Activated CD4-positive, alpha-beta T cell treated with anti-CD3 and anti-CD28 coated beads, Interleukin-2, amount 10 ng/mL, durations not matched to agents 24 days and 14 days (primary cell): ENCODE data around the gene HSP90AB1. TPM values are rescaled to one million over a fixed set of nuclear protein-coding genes. Genes with fewer than 3 reads are reported as not detected.
A peak's percentile ranks its signal among the peaks of the same experiment; 100 is the strongest.

Experiments
- DNase-seq: peaks from one replicate; pipeline ENCODE4 v3.0.0; 2022
- H3K27ac Mint-ChIP-seq: one replicate; pipeline ENCODE4 v1.8.0; 2022; ENCODE audit warnings: mild to moderate bottlenecking, mixed read lengths
- H3K27me3 Mint-ChIP-seq: one replicate; pipeline ENCODE4 v1.8.0; 2022; ENCODE audit warnings: mixed read lengths
- H3K36me3 Mint-ChIP-seq: one replicate; pipeline ENCODE4 v1.8.0; 2022; ENCODE audit warnings: low read depth, mild to moderate bottlenecking, mixed read lengths
- H3K4me1 Mint-ChIP-seq: one replicate; pipeline ENCODE4 v1.8.0; 2021; ENCODE audit warnings: mixed read lengths
- H3K4me3 Mint-ChIP-seq: one replicate; pipeline ENCODE4 v1.8.0; 2022; ENCODE audit warnings: mild to moderate bottlenecking, moderate library complexity, mixed read lengths
- H3K9me3 Mint-ChIP-seq: one replicate; pipeline ENCODE4 v1.8.0; 2021; ENCODE audit warnings: mixed read lengths
- intact Hi-C: fragments of 100-400 bp; cut with micrococcal nuclease; formaldehyde crosslinking; loops from one replicate; pipeline ENCODE4 v1.15.1; 2023
- total RNA-seq: library from RNA; stranded (reverse); gene quantifications from 2 replicates; pipeline ENCODE4 v1.2.3, GENCODE V29; 2022

HSP90AB1 gene
- total RNA-seq, 1 donor from 2014 or later = 2,450 TPM

DNA sequence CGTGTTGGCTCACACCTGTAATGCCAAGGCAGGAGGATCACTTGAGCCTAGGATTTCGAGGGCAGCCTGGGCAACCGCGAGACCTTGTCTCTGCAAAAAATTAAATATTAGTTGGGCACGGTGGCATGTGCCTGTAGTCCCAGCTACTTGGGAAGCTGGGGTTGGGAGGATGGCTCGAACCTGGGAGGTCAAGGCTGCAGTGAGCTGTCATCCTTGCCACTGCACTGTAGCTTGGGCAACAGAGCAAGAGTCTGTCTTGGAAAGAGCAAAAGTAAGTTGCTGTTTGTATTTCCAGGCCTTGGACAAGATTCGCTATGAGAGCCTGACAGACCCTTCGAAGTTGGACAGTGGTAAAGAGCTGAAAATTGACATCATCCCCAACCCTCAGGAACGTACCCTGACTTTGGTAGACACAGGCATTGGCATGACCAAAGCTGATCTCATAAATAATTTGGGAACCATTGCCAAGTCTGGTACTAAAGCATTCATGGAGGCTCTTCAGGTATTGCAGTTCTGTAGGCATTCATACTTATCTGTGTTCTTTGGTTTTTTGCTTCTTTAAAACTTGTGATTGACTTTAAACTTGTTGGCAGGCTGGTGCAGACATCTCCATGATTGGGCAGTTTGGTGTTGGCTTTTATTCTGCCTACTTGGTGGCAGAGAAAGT is 2.3 kb downstream of the HSP90AB1 start:
- no peaks in the 10 kb centered on the region for H3K9me3 Mint-ChIP-seq
- peaks cover 56% of the 10 kb centered on the region for H3K4me1 Mint-ChIP-seq
- DNase-seq = no peak
- peak overlapping the region; percentile 92 for H3K4me3 Mint-ChIP-seq
- peaks cover 2% of the 10 kb centered on the region for H3K27me3 Mint-ChIP-seq
- peaks cover 73% of the 10 kb centered on the region for H3K36me3 Mint-ChIP-seq
- intact Hi-C loops = loop anchor here (10.0 kb wide), 1 partner anchor 674 kb away; the partner anchor contains the start of genes POLH and XPO5
- H3K27ac Mint-ChIP-seq = peak overlapping the region; percentile 98

DNA sequence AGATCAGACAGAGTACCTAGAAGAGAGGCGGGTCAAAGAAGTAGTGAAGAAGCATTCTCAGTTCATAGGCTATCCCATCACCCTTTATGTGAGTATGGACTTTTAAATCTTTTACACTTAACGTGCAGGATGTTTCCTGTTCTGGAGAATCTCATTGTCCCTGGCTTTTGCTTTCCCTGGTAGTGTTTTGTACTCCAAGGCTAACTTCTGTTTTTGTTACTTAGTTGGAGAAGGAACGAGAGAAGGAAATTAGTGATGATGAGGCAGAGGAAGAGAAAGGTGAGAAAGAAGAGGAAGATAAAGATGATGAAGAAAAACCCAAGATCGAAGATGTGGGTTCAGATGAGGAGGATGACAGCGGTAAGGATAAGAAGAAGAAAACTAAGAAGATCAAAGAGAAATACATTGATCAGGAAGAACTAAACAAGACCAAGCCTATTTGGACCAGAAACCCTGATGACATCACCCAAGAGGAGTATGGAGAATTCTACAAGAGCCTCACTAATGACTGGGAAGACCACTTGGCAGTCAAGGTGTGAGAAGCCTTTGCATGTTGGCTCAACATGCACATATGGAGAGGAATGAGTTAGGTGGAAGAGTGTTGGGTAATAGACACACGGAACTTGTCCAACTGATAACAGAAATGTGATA is 3.3 kb downstream of the HSP90AB1 start:
- peaks cover 2% of the 10 kb centered on the region for H3K27me3 Mint-ChIP-seq
- intact Hi-C loops = no loop called here
- no peak for DNase-seq
- H3K9me3 Mint-ChIP-seq = no peaks in the 10 kb centered on the region
- H3K4me3 Mint-ChIP-seq = peak overlapping the region; percentile 92
- peaks cover 82% of the 10 kb centered on the region for H3K36me3 Mint-ChIP-seq
- peaks cover 60% of the 10 kb centered on the region for H3K4me1 Mint-ChIP-seq
- H3K27ac Mint-ChIP-seq = peak overlapping the region; percentile 45

DNA sequence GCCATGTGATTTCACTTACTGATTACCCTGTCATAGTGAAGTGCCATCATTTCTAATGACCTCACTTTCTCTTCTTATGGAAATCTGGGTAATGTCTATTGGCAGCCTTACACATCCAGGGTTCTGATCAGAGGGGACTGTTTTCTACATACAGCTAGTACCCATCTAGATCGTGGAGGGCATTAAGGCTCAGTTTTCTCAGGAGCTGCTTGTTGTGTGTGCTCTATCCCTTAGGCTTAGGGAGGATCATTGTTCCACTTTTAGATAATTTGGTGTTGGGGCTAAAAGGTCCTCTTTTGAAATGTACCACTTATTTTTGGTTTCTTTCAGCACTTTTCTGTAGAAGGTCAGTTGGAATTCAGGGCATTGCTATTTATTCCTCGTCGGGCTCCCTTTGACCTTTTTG is 3.8 kb downstream of the HSP90AB1 start:
- H3K4me3 Mint-ChIP-seq = peak overlapping the region; percentile 92
- peaks cover 87% of the 10 kb centered on the region for H3K36me3 Mint-ChIP-seq
- intact Hi-C loops = no loop called here
- no peak for DNase-seq
- no peaks in the 10 kb centered on the region for H3K9me3 Mint-ChIP-seq
- peaks cover 60% of the 10 kb centered on the region for H3K4me1 Mint-ChIP-seq
- H3K27me3 Mint-ChIP-seq = peaks cover 2% of the 10 kb centered on the region
- H3K27ac Mint-ChIP-seq = peak overlapping the region; percentile 17

- peaks cover 92% of the 10 kb centered on the region for H3K36me3 Mint-ChIP-seq
- peak overlapping the region; percentile 57 for H3K4me3 Mint-ChIP-seq
- peak overlapping the region; percentile 50 for H3K27ac Mint-ChIP-seq
- intact Hi-C loops = no loop called here
- no peaks in the 10 kb centered on the region for H3K9me3 Mint-ChIP-seq
- peaks cover 66% of the 10 kb centered on the region for H3K4me1 Mint-ChIP-seq
- H3K27me3 Mint-ChIP-seq = no peaks in the 10 kb centered on the region
- DNase-seq = no peak
Measured at GRCh38 chr6:44251576-44252524, 4.9 kb downstream of the HSP90AB1 start.

DNA sequence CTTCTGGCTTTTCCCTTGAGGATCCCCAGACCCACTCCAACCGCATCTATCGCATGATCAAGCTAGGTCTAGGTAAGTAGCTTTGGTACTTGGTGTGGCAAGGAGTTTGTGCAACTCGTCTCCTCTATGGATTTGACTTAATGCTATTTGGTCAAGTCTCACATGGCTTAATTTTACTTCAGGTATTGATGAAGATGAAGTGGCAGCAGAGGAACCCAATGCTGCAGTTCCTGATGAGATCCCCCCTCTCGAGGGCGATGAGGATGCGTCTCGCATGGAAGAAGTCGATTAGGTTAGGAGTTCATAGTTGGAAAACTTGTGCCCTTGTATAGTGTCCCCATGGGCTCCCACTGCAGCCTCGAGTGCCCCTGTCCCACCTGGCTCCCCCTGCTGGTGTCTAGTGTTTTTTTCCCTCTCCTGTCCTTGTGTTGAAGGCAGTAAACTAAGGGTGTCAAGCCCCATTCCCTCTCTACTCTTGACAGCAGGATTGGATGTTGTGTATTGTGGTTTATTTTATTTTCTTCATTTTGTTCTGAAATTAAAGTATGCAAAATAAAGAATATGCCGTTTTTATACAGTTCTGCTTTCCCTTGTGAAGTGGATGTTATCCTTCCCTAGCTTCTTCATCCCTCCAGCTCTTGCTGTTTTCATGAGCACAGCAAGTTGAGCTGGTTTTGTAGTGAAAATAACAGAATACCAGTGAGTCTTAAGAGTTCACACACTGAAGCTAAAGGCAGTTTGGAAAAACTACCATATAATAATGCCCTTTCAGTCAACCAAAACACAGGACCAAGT is 6.6 kb downstream of the HSP90AB1 start:
- no peaks in the 10 kb centered on the region for H3K9me3 Mint-ChIP-seq
- intact Hi-C loops = no loop called here
- peak; percentile 91 for DNase-seq
- H3K4me1 Mint-ChIP-seq = peaks cover 68% of the 10 kb centered on the region
- H3K27me3 Mint-ChIP-seq = no peaks in the 10 kb centered on the region
- H3K27ac Mint-ChIP-seq = peak overlapping the region; percentile 69
- H3K36me3 Mint-ChIP-seq = peaks cover 87% of the 10 kb centered on the region
- peak overlapping the region; percentile 61 for H3K4me3 Mint-ChIP-seq

DNA sequence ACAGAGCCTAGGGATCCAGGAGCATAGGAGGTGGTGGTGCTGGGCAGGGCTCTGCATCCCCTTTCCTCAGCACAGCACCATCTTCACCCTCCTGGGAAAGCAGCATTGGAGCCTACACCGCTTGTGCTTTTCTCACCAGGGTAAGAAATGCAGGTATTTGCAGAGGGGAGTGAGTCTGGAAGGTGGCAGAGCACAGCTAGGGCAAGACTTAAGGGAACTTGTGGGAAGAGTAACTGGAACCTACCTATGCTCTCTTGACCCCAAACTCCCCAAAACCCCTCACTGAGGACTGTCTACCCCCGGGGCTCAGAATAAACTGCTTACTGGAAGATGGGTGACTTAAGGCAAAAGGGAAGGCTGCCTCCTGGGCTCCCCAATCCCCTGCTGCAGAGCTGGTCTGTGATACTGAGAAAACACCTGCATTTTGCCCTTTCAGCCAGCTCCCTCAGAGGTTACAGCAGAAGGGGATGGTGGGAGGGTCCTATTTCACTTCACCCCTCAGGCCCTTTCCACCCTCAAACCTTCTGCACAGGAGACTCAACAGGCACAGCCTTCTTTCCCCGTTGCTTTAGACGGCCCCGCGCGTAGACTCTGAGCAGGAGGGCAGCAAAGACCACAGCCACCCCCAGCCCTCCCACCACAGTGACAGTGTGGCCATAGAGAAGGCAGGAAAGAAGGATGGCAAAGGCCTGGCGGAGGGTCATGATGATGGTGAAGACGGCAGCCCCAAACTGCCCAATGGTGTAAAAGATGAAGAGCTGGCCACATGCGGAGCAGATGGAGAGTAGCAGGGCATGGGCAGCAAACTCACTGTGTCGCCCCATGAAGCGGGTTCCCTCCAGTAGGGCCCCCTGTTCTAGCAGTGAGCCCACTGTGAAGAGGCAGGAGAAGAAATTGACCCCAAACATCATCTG is 7.5 kb downstream of the HSP90AB1 start:
- intact Hi-C loops = loop anchor here (1.0 kb wide), 1 partner anchor 9 kb away; no protein-coding TSS in a partner anchor
- no peak for DNase-seq
- Mint-ChIP-seq H3K27me3 (no peaks in the 10 kb centered on the region), H3K36me3 (peaks cover 85% of the 10 kb centered on the region), H3K9me3 (no peaks in the 10 kb centered on the region), H3K27ac (peak overlapping the region; percentile 74), H3K4me3 (peak overlapping the region; percentile 94), H3K4me1 (peaks cover 66% of the 10 kb centered on the region)

GRCh38 chr6:44255105-44255808 is 8.4 kb downstream of the HSP90AB1 start:
- DNase-seq = peak; percentile 69
- H3K4me1 Mint-ChIP-seq = peaks cover 60% of the 10 kb centered on the region
- H3K9me3 Mint-ChIP-seq = no peaks in the 10 kb centered on the region
- H3K27ac Mint-ChIP-seq = peak overlapping the region; percentile 83
- peak overlapping the region; percentile 94 for H3K4me3 Mint-ChIP-seq
- H3K27me3 Mint-ChIP-seq = no peaks in the 10 kb centered on the region
- peaks cover 80% of the 10 kb centered on the region for H3K36me3 Mint-ChIP-seq
- intact Hi-C loops = loop anchor here (1.0 kb wide), 1 partner anchor 8 kb away; no protein-coding TSS in a partner anchor

DNA sequence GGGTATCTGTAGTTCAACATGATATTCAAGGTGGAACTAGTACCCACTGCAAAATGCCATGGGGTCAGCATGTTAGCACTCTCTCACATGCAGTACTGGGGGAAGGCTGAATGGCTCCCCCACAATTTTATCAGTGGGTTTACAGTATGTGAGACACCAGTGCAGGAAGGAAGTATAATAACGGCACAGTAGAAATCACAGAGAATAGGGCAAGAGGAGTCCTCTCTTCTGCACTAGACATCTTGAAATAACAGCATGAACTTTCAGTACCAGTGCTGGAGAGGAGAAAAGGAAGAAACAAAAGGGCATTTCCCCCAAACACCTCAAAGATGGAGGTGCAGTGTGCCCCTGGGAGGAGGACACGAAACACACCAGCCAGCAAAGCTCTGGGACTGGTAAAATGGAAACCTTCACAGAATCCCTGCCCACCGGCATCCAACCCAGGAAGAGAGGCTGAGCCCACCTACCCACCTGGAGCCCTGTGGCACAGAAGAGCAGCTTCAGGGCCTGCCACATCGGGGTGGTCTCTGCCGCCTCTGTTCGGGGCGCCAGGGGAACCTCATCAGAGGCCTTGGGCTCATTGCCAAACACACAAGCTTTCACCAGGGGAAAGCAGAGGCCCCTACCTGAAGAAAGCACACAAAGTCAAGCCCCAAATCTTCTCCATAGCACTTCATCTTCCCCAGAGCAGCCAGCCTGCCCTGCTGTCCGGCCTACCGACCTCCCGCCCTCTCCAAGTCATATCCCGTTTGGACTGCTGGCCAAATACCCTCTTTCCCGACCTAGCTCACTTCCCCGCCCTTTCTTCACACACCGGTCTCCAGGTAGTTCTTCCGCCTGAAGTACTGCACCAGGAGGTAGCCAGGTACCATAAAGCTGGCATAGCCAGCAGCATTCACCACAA is 9.2 kb downstream of the HSP90AB1 start:
- peak; percentile 71 for DNase-seq
- H3K36me3 Mint-ChIP-seq = peaks cover 79% of the 10 kb centered on the region
- H3K4me1 Mint-ChIP-seq = peaks cover 59% of the 10 kb centered on the region
- no peaks in the 10 kb centered on the region for H3K9me3 Mint-ChIP-seq
- intact Hi-C loops = loop anchor here (1.0 to 2.0 kb wide), 2 partner anchors 7 to 33 kb away; partner anchors contain the start of gene SLC29A1
- peak overlapping the region; percentile 83 for H3K27ac Mint-ChIP-seq
- no peaks in the 10 kb centered on the region for H3K27me3 Mint-ChIP-seq
- H3K4me3 Mint-ChIP-seq = peak overlapping the region; percentile 94

- no peaks in the 10 kb centered on the region for H3K27me3 Mint-ChIP-seq
- H3K9me3 Mint-ChIP-seq = no peaks in the 10 kb centered on the region
- H3K27ac Mint-ChIP-seq = peak overlapping the region; percentile 83
- H3K4me3 Mint-ChIP-seq = peak overlapping the region; percentile 94
- peaks cover 78% of the 10 kb centered on the region for H3K36me3 Mint-ChIP-seq
- intact Hi-C loops = loop anchor here (1.0 to 2.0 kb wide), 3 partner anchors 9 to 84 kb away; partner anchors contain the start of genes HSP90AB1 and SLC29A1
- peak; percentile 78 for DNase-seq
- H3K4me1 Mint-ChIP-seq = peaks cover 58% of the 10 kb centered on the region
Measured at GRCh38 chr6:44256775-44257024, 9.8 kb downstream of the HSP90AB1 start.

GRCh38 chr6:44257025-44257752 is 10.3 kb downstream of the HSP90AB1 start, which contains the start of gene SLC35B2:
Gene SLC35B2, minus strand, starts transcription at chr6:44257528. Its CDS starts 118 bp downstream, at chr6:44257410.
- Mint-ChIP-seq H3K36me3 (peaks cover 76% of the 10 kb centered on the region), H3K4me1 (peaks cover 57% of the 10 kb centered on the region), H3K27me3 (no peaks in the 10 kb centered on the region), H3K9me3 (no peaks in the 10 kb centered on the region), H3K27ac (peak within 1 kb of the TSS; percentile 94), H3K4me3 (peak within 1 kb of the TSS; percentile 94)
- peak; percentile 93 for DNase-seq
- intact Hi-C loops = loop anchor here (1.0 to 2.0 kb wide), 3 partner anchors 10 to 85 kb away; partner anchors contain the start of genes HSP90AB1 and SLC29A1
